Measurements from ENCODE around the gene CAPN11. TPM values are rescaled to one million over a fixed set of nuclear protein-coding genes. Genes with fewer than 3 reads are reported as not detected.

The CAPN11 gene
- total and polyA plus RNA-seq, 2 donors (not counting 3 experiments of a cell fraction or from before 2014, with no cell fraction given): 1.4 to 1.7 TPM

DNA sequence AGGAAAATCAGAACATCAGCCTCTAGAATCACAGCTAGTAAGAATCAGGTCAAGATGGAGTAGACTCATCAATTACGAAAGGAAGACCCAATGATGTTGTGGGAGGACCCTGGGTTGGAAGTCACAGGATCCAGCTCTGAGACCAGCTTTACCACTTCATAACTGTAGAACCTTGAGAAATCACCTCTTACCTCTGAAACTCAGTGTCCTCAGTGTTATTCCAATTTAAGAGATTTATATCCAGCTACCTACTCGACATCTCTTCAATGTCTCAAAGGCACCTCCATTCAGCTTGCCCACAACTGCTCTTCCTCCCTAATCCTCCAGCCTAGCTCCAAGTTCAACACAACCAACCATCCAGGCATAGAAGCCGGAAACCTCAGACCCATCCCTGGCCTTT lies 47.7 kb upstream of the CAPN11 start:
- Histone ChIP-seq H3K4me1 (ENCODE audit: control insufficient read depth, extremely low read depth, insufficient read depth, low read length) (peaks cover 21% of the 10 kb centered on the region), H3K9me3 (replicated peaks; ENCODE audit: control insufficient read depth, insufficient read depth, low read length) (no peaks in the 10 kb centered on the region), H3K4me3 (replicated peaks in 1 of 3; ENCODE audit: insufficient read depth in 1 of 3, low read depth in 1 of 3, low read length in 3 of 3) (no peak overlapping the region), H4K20me1 (replicated peaks; ENCODE audit: control insufficient read depth, extremely low read depth, insufficient read depth, low read length) (no peaks in the 10 kb centered on the region), H3K4me2 (ENCODE audit: insufficient read depth, low read length) (no peak overlapping the region), H3K9ac (replicated peaks; ENCODE audit: extremely low read depth, insufficient read depth, low read length) (no peak overlapping the region), H3K27ac (ENCODE audit: insufficient read depth, low read depth, low read length) (no peak overlapping the region), H3K9me1 (replicated peaks; ENCODE audit: control insufficient read depth, extremely low read depth, insufficient read depth, low read length) (no peaks in the 10 kb centered on the region), H2AFZ (ENCODE audit: low read depth, low read length) (no peak overlapping the region), H3K36me3 (ENCODE audit: control insufficient read depth in 2 of 2, extremely low read depth in 1 of 2, insufficient read depth in 2 of 2, low read length in 2 of 2) (peaks cover 5 to 27% of the 10 kb centered on the region in 2 experiments), H3K79me2 (ENCODE audit: control insufficient read depth, insufficient read depth, low read length) (peaks cover 8% of the 10 kb centered on the region), H3K27me3 (ENCODE audit: control insufficient read depth in 2 of 2, insufficient read depth in 2 of 2, low read length in 2 of 2) (no peaks in the 10 kb centered on the region)
- POLR2A ChIA-PET: no interaction called here
- intact Hi-C loops (cut with micrococcal nuclease): no loop called here
- BruUV-seq (replicated peaks): no TSS peak
- CTCF ChIA-PET: interaction anchor here (1.2 to 4.0 kb wide), 4 partner anchors 10 to 39 kb away, joined by 3 to 28 read pairs (median 15); no protein-coding TSS in a partner anchor
- FAIRE-seq: no peak
- no peak for DNase-seq (ENCODE audit: low read depth, low spot score)
- TF ChIP-seq, protein P1, sequence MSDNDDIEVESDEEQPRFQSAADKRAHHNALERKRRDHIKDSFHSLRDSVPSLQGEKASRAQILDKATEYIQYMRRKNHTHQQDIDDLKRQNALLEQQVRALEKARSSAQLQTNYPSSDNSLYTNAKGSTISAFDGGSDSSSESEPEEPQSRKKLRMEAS (IDR thresholded peaks at IDR 0.05; ENCODE audit: insufficient read depth, insufficient read length): no peak
- no peak for TF ChIP-seq POLR2A (IDR thresholded peaks at IDR 0.05; ENCODE audit: low read depth, low read length)
- no peak for TF ChIP-seq MYC (IDR thresholded peaks at IDR 0.05; ENCODE audit: low read depth, low read length)
- no peak for TF ChIP-seq JUN (IDR thresholded peaks at IDR 0.05; ENCODE audit: borderline replicate concordance, insufficient read depth, insufficient read length, low read depth)
- no peak for TF ChIP-seq CTCF (IDR thresholded peaks at IDR 0.05; ENCODE audit: extremely low read depth in 1 of 2, insufficient read depth in 1 of 2, low read depth in 1 of 2, low read length in 2 of 2)
- no peak for TF ChIP-seq POLR2AphosphoS5 (IDR thresholded peaks at IDR 0.05; ENCODE audit: insufficient read depth, low read depth, low read length)
- no peak for TF ChIP-seq FOS (IDR thresholded peaks at IDR 0.05; ENCODE audit: borderline replicate concordance, insufficient read depth, low read length)
- TF ChIP-seq EZH2 (IDR thresholded peaks at IDR 0.05; ENCODE audit: borderline replicate concordance, low read depth, low read length, severe bottlenecking): no peak
- TF ChIP-seq GATA2 (IDR thresholded peaks at IDR 0.05; ENCODE audit: insufficient read depth, insufficient read length, low read depth, low read length): no peak
- dilution Hi-C loops (cut with MboI; ENCODE audit: extremely low pct_ligation_motif_present, low sequenced_read_pairs): no loop called here

Measured in endothelial cell of umbilical vein (primary cell).